Neural crest cell (in vitro differentiated cells): ENCODE results near the gene C5AR2. TPM values are rescaled to one million over a fixed set of nuclear protein-coding genes. Genes with fewer than 3 reads are reported as not detected.
"Not testable (repeated sequence)": the region's sequence is repeated elsewhere in the genome, so short reads cannot be mapped to it uniquely, and the experiment has no call there.

Source experiments
- DNase-seq: peaks from one replicate; pipeline ENCODE4 v3.0.0; 2021; ENCODE audit warnings: low read depth, mixed read lengths, low spot score
- H3K27ac Mint-ChIP-seq: one replicate; pipeline ENCODE4 v1.8.0; 2021; ENCODE audit warnings: mild to moderate bottlenecking, mixed read lengths; ENCODE audit not compliant: unreplicated experiment
- H3K27me3 Mint-ChIP-seq: 2 replicates; pipeline ENCODE4 v1.8.0; 2021; ENCODE audit warnings: low read depth, mild to moderate bottlenecking, mixed read lengths
- H3K36me3 Mint-ChIP-seq: 2 replicates; pipeline ENCODE4 v1.8.0; 2021; ENCODE audit warnings: low read depth, mild to moderate bottlenecking, mixed read lengths
- H3K4me1 Mint-ChIP-seq: 2 replicates; pipeline ENCODE4 v1.8.0; 2021; ENCODE audit warnings: mixed read lengths
- H3K4me3 Mint-ChIP-seq: one replicate; pipeline ENCODE4 v1.8.0; 2021; ENCODE audit warnings: mild to moderate bottlenecking, mixed read lengths
- H3K9me3 Mint-ChIP-seq: 2 replicates; pipeline ENCODE4 v1.8.0; 2021; ENCODE audit warnings: mixed read lengths
- total RNA-seq: library from RNA; stranded (reverse); gene quantifications from 2 replicates; pipeline ENCODE4 v1.2.1, GENCODE V29; 2021
- TF ChIP-seq, protein P1 (sequence below): fragments of 200-600 bp; sonication (generic); conservative IDR thresholded peaks from 2 replicates; pipeline ENCODE4 v1.5.0; 2021; ENCODE audit warnings: antibody characterized with exemption, mild to moderate bottlenecking

C5AR2 gene
- total RNA-seq, 1 donor from 2014 or later = not detected

DNA sequence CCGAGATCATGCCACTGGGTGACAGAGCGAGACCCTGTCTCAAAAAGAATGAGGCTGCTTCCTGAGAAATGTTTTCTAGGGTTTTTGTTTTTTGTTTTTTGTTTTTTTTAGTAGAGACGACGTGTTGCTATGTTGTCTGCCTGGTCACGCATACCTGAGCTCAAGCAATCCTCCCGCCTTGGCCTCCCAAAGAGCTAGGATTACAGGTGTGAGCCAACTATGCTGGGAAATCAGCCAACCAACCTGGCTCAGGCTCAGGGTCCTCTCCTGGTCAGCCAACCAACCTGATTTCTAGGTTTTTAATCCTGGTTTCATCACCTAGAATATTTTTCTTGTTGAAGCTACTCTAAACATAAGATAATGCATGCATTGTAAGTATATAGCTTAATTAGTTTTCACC lies 24.9 kb downstream of the C5AR2 start:
- DNase-seq = no peak
- Mint-ChIP-seq H3K4me1 (peaks cover 6% of the 10 kb centered on the region), H3K27me3 (no peaks in the 10 kb centered on the region), H3K4me3 (no peak overlapping the region), H3K9me3 (no peaks in the 10 kb centered on the region), H3K27ac (no peak overlapping the region), H3K36me3 (peaks cover 33% of the 10 kb centered on the region)
- TF ChIP-seq, protein P1, sequence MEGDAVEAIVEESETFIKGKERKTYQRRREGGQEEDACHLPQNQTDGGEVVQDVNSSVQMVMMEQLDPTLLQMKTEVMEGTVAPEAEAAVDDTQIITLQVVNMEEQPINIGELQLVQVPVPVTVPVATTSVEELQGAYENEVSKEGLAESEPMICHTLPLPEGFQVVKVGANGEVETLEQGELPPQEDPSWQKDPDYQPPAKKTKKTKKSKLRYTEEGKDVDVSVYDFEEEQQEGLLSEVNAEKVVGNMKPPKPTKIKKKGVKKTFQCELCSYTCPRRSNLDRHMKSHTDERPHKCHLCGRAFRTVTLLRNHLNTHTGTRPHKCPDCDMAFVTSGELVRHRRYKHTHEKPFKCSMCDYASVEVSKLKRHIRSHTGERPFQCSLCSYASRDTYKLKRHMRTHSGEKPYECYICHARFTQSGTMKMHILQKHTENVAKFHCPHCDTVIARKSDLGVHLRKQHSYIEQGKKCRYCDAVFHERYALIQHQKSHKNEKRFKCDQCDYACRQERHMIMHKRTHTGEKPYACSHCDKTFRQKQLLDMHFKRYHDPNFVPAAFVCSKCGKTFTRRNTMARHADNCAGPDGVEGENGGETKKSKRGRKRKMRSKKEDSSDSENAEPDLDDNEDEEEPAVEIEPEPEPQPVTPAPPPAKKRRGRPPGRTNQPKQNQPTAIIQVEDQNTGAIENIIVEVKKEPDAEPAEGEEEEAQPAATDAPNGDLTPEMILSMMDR = no peak

DNA sequence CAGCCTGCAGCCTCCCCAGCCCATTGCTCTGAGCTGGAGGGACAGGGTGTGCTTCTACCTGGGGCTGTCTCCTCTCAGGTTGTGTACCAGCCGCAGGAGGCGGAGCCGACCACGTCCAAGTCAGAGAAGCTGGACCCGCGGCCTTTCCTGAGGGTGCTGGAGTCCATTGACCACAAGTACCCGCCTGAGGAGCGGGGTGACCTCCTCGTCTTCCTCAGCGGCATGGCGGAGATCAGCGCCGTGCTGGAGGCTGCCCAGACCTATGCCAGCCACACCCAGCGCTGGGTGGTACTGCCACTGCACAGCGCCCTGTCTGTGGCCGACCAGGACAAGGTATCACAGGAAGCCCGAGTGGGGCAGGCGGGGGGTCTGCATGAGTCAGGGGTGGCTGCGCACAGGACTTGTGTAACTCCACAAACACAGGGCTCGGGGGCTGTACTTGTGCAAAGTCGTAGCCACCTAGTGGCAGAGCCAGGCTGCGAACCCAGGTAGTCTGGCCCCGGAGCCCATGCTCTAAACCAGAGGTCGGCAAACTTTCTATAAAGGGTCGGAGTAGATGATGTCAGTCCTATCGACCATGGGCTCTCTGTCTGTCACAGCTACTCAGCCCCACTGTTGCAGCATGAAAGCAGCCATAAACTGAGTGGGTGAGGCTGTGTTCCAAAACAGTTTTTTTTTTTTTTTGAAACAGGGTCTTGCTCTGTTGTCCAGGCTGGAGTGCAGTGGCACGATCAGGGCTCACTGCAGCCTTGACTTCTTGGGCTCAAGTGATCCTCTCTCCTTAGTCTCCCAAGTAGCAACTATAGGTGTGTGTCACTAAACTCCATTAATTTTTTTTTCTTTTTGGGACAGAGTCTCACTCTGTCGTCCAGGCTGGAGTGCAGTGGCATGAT lies 26.1 kb downstream of the C5AR2 start:
- H3K27ac Mint-ChIP-seq = no peak overlapping the region
- no peak for DNase-seq
- H3K27me3 Mint-ChIP-seq = no peaks in the 10 kb centered on the region
- H3K36me3 Mint-ChIP-seq = peaks cover 28% of the 10 kb centered on the region
- no peaks in the 10 kb centered on the region for H3K4me1 Mint-ChIP-seq
- no peak overlapping the region for H3K4me3 Mint-ChIP-seq
- no peaks in the 10 kb centered on the region for H3K9me3 Mint-ChIP-seq
- TF ChIP-seq, protein P1 = peak; percentile 31

DNA sequence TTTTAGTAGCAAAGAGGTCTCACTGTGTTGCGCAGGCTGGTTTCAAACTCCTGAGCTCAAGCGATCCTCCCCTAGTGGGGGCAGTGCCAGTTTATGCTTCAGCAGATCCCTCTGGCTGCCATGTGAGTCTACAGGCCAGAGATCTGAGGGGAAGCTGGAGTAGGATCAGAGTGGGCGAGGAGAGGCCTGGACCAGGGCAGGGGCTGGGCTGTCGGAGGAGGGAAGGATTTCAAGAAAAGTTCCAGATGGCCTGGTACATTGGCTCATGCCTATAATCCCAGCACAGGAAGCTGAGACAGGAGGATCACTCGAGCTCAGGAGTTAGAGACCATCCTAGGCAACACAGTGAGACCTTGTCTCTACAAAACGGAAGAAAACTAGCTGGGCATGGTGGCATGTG lies 27.0 kb downstream of the C5AR2 start:
- no peaks in the 10 kb centered on the region for H3K27me3 Mint-ChIP-seq
- peaks cover 24% of the 10 kb centered on the region for H3K36me3 Mint-ChIP-seq
- no peaks in the 10 kb centered on the region for H3K4me1 Mint-ChIP-seq
- no peaks in the 10 kb centered on the region for H3K9me3 Mint-ChIP-seq
- TF ChIP-seq, protein P1 = no peak
- H3K4me3 Mint-ChIP-seq = no peak overlapping the region
- no peak for DNase-seq
- H3K27ac Mint-ChIP-seq = no peak overlapping the region

DNA sequence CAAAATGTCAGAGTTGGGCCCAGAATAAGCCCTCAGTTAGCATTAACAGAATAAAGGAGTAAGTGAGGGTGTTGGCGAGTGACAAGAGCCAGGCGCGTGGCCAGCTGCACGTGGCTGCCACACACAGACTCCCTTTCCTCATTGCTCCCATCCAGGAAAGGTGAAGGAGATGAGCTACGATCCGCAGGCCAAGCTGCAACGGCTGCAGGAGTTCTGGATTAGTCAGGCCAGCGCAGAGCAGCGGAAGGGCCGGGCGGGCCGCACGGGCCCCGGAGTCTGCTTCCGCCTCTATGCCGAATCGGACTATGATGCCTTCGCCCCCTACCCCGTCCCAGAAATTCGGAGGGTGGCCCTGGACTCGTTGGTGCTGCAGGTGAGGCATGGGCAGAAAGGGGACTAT lies 30.3 kb downstream of the C5AR2 start:
- H3K4me3 Mint-ChIP-seq = no peak overlapping the region
- DNase-seq = no peak
- TF ChIP-seq, protein P1 = no peak
- H3K27ac Mint-ChIP-seq = no peak overlapping the region
- H3K27me3 Mint-ChIP-seq = no peaks in the 10 kb centered on the region
- H3K9me3 Mint-ChIP-seq = no peaks in the 10 kb centered on the region
- H3K36me3 Mint-ChIP-seq = peaks cover 11% of the 10 kb centered on the region
- H3K4me1 Mint-ChIP-seq = no peaks in the 10 kb centered on the region

DNA sequence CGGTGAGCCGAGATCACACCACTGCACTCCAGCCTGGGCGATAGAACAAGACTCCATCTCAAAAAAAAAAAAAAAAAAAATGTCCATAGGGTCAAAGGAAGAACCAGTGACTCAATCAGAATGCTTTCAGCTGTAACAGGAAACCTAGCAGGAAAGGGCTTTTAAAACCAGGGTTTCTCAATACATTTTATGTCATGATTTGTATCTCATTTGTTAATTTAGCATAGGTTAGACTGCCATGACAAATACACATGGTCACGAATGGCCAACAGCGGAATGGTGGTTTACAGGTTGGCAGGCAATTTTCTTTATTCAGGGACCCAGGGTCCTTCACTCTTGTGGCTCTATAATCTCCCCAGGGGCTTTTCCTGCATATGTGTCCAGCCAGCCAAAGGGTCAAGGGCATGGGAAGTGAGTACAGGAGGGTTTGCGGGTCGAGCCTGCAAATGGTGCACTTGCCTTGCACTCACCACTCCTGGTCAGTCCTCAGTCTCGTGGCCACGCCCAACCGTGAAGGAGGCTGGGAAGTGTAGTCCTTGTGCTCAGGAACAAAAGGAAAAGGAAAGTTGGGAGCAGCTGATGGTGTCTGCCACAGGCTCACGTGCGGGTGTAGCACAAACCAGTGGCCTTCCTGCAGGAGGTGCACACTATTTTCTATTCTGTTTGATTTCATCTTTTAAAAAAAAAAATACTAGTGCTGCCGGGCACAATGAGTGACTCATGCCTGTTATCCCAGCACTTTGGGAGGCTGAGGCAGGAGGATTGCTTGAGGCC lies 32.0 kb downstream of the C5AR2 start:
- DNase-seq = no peak
- TF ChIP-seq, protein P1 = no peak
- H3K27ac Mint-ChIP-seq = no peak overlapping the region
- no peaks in the 10 kb centered on the region for H3K27me3 Mint-ChIP-seq
- H3K9me3 Mint-ChIP-seq = no peaks in the 10 kb centered on the region
- H3K4me3 Mint-ChIP-seq = no peak overlapping the region
- no peaks in the 10 kb centered on the region for H3K4me1 Mint-ChIP-seq
- peaks cover 7% of the 10 kb centered on the region for H3K36me3 Mint-ChIP-seq

DNA sequence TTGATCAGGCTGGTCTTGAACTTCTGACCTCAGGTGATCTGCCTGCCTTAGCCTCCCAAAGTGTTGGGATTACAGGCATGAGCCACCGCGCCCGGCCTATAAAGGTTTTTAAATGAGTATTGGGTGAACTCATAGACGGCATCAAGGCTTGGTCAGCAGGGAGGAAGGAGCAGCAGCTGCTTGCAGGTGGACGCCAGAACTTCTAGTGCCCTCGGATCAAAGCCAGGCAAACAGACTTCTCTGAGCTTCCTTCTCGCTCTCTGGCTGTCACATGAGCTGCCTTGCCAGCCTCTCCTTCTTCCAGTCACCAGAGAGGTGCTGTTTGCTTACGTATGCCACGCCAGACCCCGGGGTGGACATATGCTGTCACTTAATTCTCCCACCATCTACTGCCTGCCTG lies 33.5 kb downstream of the C5AR2 start:
- H3K27me3 Mint-ChIP-seq, H3K4me1 Mint-ChIP-seq, H3K9me3 Mint-ChIP-seq, DNase-seq, H3K4me3 Mint-ChIP-seq, H3K36me3 Mint-ChIP-seq: not testable (repeated sequence)
- H3K27ac Mint-ChIP-seq = peak overlapping the region; percentile 89
